HUES48 (cell line): ENCODE measurements around the gene SLC22A15.

Source experiments
- H3K27ac ChIP-seq: one replicate; pipeline ENCODE4 v1.7.0; 2013; ENCODE audit warnings: low read depth, low read length, inconsistent platforms
- H3K27me3 ChIP-seq: 2 replicates; pipeline ENCODE4 v1.6.1; 2013; ENCODE audit warnings: mild to moderate bottlenecking, low read length; ENCODE audit not compliant: control insufficient read depth, insufficient read depth
- H3K36me3 ChIP-seq: 2 replicates; pipeline ENCODE4 v1.6.1; 2013; ENCODE audit warnings: low read length; ENCODE audit not compliant: control insufficient read depth, insufficient read depth
- H3K4me1 ChIP-seq: 2 replicates; pipeline ENCODE4 v1.6.1; 2013; ENCODE audit warnings: mild to moderate bottlenecking, low read length; ENCODE audit not compliant: control insufficient read depth, insufficient read depth
- H3K4me3 ChIP-seq: 2 replicates; pipeline ENCODE4 v1.5.1; 2013; ENCODE audit warnings: mild to moderate bottlenecking, low read depth, low read length
- H3K9ac ChIP-seq: 2 replicates; pipeline ENCODE4 v1.6.1; 2013; ENCODE audit warnings: mild to moderate bottlenecking, low read depth, low read length, moderate library complexity
- H3K9me3 ChIP-seq: 2 replicates; pipeline ENCODE4 v1.6.1; 2013; ENCODE audit warnings: low read length; ENCODE audit not compliant: control insufficient read depth, insufficient read depth

Gene SLC22A15

GRCh38 chr1:115976062-115976920, at the start of gene SLC22A15:
SLC22A15 (plus strand) TSS chr1:115976513; CDS start chr1:115976628, 115 bp downstream.
- peak within 1 kb of the TSS; percentile 75 for H3K27ac ChIP-seq
- no peaks in the 10 kb centered on the region for H3K27me3 ChIP-seq
- peak within 1 kb of the TSS; percentile 66 for H3K4me3 ChIP-seq
- H3K9me3 ChIP-seq: no peaks in the 10 kb centered on the region
- H3K4me1 ChIP-seq: peaks cover 20% of the 10 kb centered on the region
- H3K36me3 ChIP-seq: no peaks in the 10 kb centered on the region
- H3K9ac ChIP-seq: peak within 1 kb of the TSS; percentile 70

- H3K4me3 ChIP-seq: no peak overlapping the region
- H3K36me3 ChIP-seq: no peaks in the 10 kb centered on the region
- H3K4me1 ChIP-seq: peaks cover 40% of the 10 kb centered on the region
- H3K27ac ChIP-seq: no peak overlapping the region
- H3K9me3 ChIP-seq: no peaks in the 10 kb centered on the region
- H3K9ac ChIP-seq: no peak overlapping the region
- no peaks in the 10 kb centered on the region for H3K27me3 ChIP-seq
Measured at GRCh38 chr1:115927971-115928370, 48.3 kb upstream of the SLC22A15 start.

GRCh38 chr1:115929881-115930280, 46.4 kb upstream of the SLC22A15 start:
- Histone ChIP-seq H3K4me1 (peaks cover 22% of the 10 kb centered on the region), H3K4me3 (no peak overlapping the region), H3K27me3 (no peaks in the 10 kb centered on the region), H3K9ac (no peak overlapping the region), H3K36me3 (no peaks in the 10 kb centered on the region), H3K27ac (no peak overlapping the region), H3K9me3 (no peaks in the 10 kb centered on the region)

GRCh38 chr1:115933625-115934024, 42.7 kb upstream of the SLC22A15 start:
- Histone ChIP-seq H3K27me3 (no peaks in the 10 kb centered on the region), H3K9ac (no peak overlapping the region), H3K27ac (no peak overlapping the region), H3K9me3 (no peaks in the 10 kb centered on the region), H3K36me3 (no peaks in the 10 kb centered on the region), H3K4me3 (no peak overlapping the region), H3K4me1 (peaks cover 14% of the 10 kb centered on the region)

GRCh38 chr1:115939455-115939854, 36.9 kb upstream of the SLC22A15 start:
- H3K4me1 ChIP-seq: 0 out of 2 replicates have a peak, but pooled peaks cover 3% of the 10 kb centered on the region
- H3K27ac ChIP-seq: no peak overlapping the region

GRCh38 chr1:115946116-115946515, 30.2 kb upstream of the SLC22A15 start:
- Histone ChIP-seq H3K27me3 (no peaks in the 10 kb centered on the region), H3K36me3 (no peaks in the 10 kb centered on the region), H3K9me3 (no peaks in the 10 kb centered on the region), H3K4me3 (no peak overlapping the region), H3K9ac (no peak overlapping the region), H3K4me1 (0 out of 2 replicates have a peak, but pooled peaks cover 3% of the 10 kb centered on the region), H3K27ac (no peak overlapping the region)

More at GRCh38 chr1:115939455-115939854, 36.9 kb upstream of the SLC22A15 start:
- Histone ChIP-seq H3K27me3 (no peaks in the 10 kb centered on the region), H3K36me3 (no peaks in the 10 kb centered on the region), H3K9ac (no peak overlapping the region), H3K9me3 (no peaks in the 10 kb centered on the region), H3K4me3 (no peak overlapping the region)

GRCh38 chr1:115949156-115949555, 27.2 kb upstream of the SLC22A15 start:
- H3K27me3 ChIP-seq: no peaks in the 10 kb centered on the region
- H3K9me3 ChIP-seq: no peaks in the 10 kb centered on the region
- H3K36me3 ChIP-seq: no peaks in the 10 kb centered on the region
- no peak overlapping the region for H3K4me3 ChIP-seq
- no peak overlapping the region for H3K9ac ChIP-seq
- H3K27ac ChIP-seq: no peak overlapping the region
- H3K4me1 ChIP-seq: peaks cover 6% of the 10 kb centered on the region

GRCh38 chr1:115951560-115951959, 24.8 kb upstream of the SLC22A15 start:
- H3K27me3 ChIP-seq: no peaks in the 10 kb centered on the region
- H3K27ac ChIP-seq: no peak overlapping the region
- H3K9me3 ChIP-seq: no peaks in the 10 kb centered on the region
- H3K4me1 ChIP-seq: peaks cover 16% of the 10 kb centered on the region
- no peak overlapping the region for H3K9ac ChIP-seq
- no peak overlapping the region for H3K4me3 ChIP-seq
- no peaks in the 10 kb centered on the region for H3K36me3 ChIP-seq

DNA sequence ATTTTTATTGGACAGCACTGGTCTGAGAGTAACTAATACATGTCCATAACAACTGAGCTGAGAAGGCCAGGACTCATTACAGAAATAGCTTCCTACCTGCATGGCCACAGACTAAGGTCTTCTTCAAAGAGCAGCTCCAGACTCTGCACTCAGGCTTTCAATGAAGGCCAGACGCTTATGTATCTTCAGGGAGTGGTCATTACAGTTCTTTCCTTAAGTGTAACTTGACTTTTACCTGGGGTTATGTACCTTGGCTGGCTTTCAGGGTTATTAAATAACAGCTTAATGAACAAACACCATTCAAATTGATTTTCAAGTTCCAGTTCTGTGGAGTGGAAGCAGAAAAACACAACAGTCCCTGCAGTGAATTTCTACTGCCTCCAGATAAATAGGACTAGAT, 23.8 kb upstream of the SLC22A15 start:
- Histone ChIP-seq H3K27ac (no peak overlapping the region), H3K4me1 (peaks cover 19% of the 10 kb centered on the region), H3K36me3 (no peaks in the 10 kb centered on the region), H3K27me3 (no peaks in the 10 kb centered on the region), H3K4me3 (no peak overlapping the region), H3K9me3 (no peaks in the 10 kb centered on the region), H3K9ac (no peak overlapping the region)

- H3K27ac ChIP-seq: no peak overlapping the region
- H3K36me3 ChIP-seq: no peaks in the 10 kb centered on the region
Measured at GRCh38 chr1:115953180-115953579, 23.1 kb upstream of the SLC22A15 start.

DNA sequence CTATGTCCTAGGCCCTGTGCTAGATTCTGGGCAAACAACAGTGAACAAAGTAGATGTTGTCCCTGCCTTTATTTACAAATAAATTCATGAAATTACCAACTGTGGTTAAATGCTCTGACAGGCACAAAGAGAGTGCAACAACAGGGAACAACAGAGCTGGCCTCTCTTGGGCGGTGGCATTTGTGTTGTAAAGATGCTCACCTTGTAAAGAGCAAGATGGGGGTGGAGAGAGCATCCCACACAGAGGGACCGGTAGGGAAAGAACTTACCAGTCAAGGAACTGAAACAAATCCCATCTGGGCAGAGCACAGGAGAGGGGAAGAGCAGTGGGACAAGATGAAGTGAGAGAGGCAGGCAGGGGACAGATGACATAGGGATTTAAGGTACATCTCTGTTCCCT, 21.6 kb upstream of the SLC22A15 start:
- no peaks in the 10 kb centered on the region for H3K27me3 ChIP-seq
- no peak overlapping the region for H3K4me3 ChIP-seq
- no peak overlapping the region for H3K9ac ChIP-seq
- H3K4me1 ChIP-seq: peaks cover 29% of the 10 kb centered on the region
- no peak overlapping the region for H3K27ac ChIP-seq
- H3K36me3 ChIP-seq: no peaks in the 10 kb centered on the region
- H3K9me3 ChIP-seq: no peaks in the 10 kb centered on the region

More at GRCh38 chr1:115953180-115953579, 23.1 kb upstream of the SLC22A15 start:
- no peaks in the 10 kb centered on the region for H3K27me3 ChIP-seq
- peaks cover 25% of the 10 kb centered on the region for H3K4me1 ChIP-seq
- H3K9ac ChIP-seq: no peak overlapping the region
- no peaks in the 10 kb centered on the region for H3K9me3 ChIP-seq
- H3K4me3 ChIP-seq: no peak overlapping the region
